HEK293 (cell line): Measurements from ENCODE around the gene NFATC1.

Experiments
- CTCF ChIA-PET: fragments of 350-600 bp; formaldehyde crosslinking; extraction: SDS; loops from one replicate; lab custom pipeline; 2021; ENCODE audit warnings: antibody characterized with exemption; lab: Yijun Ruan, JAX
- POLR2A ChIA-PET: fragments of 300-600 bp; formaldehyde crosslinking; extraction: SDS; loops from one replicate; lab custom pipeline; 2020; ENCODE audit warnings: antibody characterized with exemption, inconsistent platforms; lab: Yijun Ruan, JAX
- H3K27ac ChIP-seq: fragments of 200-500 bp; sonication (Bioruptor generic); 2 replicates; pipeline ENCODE4 v1.5.1; 2014; ENCODE audit warnings: low read depth, low read length, control low read depth, inconsistent platforms; ENCODE audit errors: extremely low read depth
- H3K36me3 ChIP-seq, 2 experiments: fragments of 200-500 bp in 1 of 2; sonication (Bioruptor generic) in 1 of 2; 1 replicate in 1 of 2; 2 replicates in 1 of 2; pipeline ENCODE4 v1.5.1; 2014 to 2017; ENCODE audit warnings: inconsistent platforms in 2 of 2, low read length in 2 of 2; ENCODE audit not compliant: control insufficient read depth in 2 of 2, insufficient read depth in 1 of 2
- H3K4me1 ChIP-seq: fragments of 200-500 bp; sonication (Bioruptor generic); 2 replicates; pipeline ENCODE4 v1.5.1; 2014; ENCODE audit warnings: mild to moderate bottlenecking, low read length, inconsistent platforms; ENCODE audit not compliant: control insufficient read depth, insufficient read depth
- H3K4me3 ChIP-seq: 2 replicates; pipeline ENCODE4 v1.5.1; 2011; ENCODE audit warnings: low read depth, mild to moderate bottlenecking, control low read depth, low read length, moderate library complexity
- H3K9me3 ChIP-seq: fragments of 200-500 bp; sonication (Bioruptor generic); 2 replicates; pipeline ENCODE4 v1.5.1; 2014; ENCODE audit warnings: low read depth, low read length, inconsistent platforms; ENCODE audit not compliant: control insufficient read depth, insufficient read depth
- GLI2 ChIP-seq: fragments of 450-650 bp; formaldehyde crosslinking; IDR thresholded peaks from 2 replicates; pipeline ENCODE4; 2017; ENCODE audit warnings: missing biosample characterization, missing genetic modification characterization, low read depth, borderline replicate concordance
- KLF1 ChIP-seq: fragments of 450-650 bp; formaldehyde crosslinking; IDR thresholded peaks from 2 replicates; pipeline ENCODE4 v1.5.1; 2016; ENCODE audit warnings: missing biosample characterization, missing genetic modification characterization
- ZBTB48 ChIP-seq: fragments of 450-650 bp; formaldehyde crosslinking; IDR thresholded peaks from 2 replicates; pipeline ENCODE4 v1.5.1; 2016; ENCODE audit warnings: missing biosample characterization, missing genetic modification characterization
- ZBTB7A ChIP-seq: fragments of 450-650 bp; formaldehyde crosslinking; IDR thresholded peaks from 2 replicates; pipeline ENCODE4 v1.5.1; 2016; ENCODE audit warnings: low read depth, missing biosample characterization, missing genetic modification characterization
- ZBTB8A ChIP-seq: fragments of 450-650 bp; formaldehyde crosslinking; IDR thresholded peaks from 2 replicates; pipeline ENCODE4 v1.5.1; 2016; ENCODE audit warnings: missing biosample characterization, missing genetic modification characterization
- ZFP37 ChIP-seq: fragments of 450-650 bp; formaldehyde crosslinking; IDR thresholded peaks from 2 replicates; pipeline ENCODE4 v1.5.1; 2016; ENCODE audit warnings: missing biosample characterization, missing genetic modification characterization
- ZNF10 ChIP-seq: fragments of 450-650 bp; formaldehyde crosslinking; IDR thresholded peaks from 2 replicates; pipeline ENCODE4 v1.5.1; 2017; ENCODE audit warnings: missing biosample characterization, missing genetic modification characterization
- ZNF223 ChIP-seq: fragments of 450-650 bp; formaldehyde crosslinking; IDR thresholded peaks from 2 replicates; pipeline ENCODE4 v1.5.1; 2016; ENCODE audit warnings: missing biosample characterization, missing genetic modification characterization
- ZNF24 ChIP-seq: fragments of 450-650 bp; formaldehyde crosslinking; IDR thresholded peaks from 2 replicates; pipeline ENCODE4 v1.5.1; 2016; ENCODE audit warnings: missing biosample characterization, missing genetic modification characterization
- ZNF26 ChIP-seq: fragments of 450-650 bp; formaldehyde crosslinking; IDR thresholded peaks from 2 replicates; pipeline ENCODE4 v1.5.1; 2016; ENCODE audit warnings: missing biosample characterization, missing genetic modification characterization
- ZNF292 ChIP-seq: fragments of 450-650 bp; formaldehyde crosslinking; IDR thresholded peaks from 2 replicates; pipeline ENCODE4 v1.5.1; 2016; ENCODE audit warnings: low read depth, missing biosample characterization, missing genetic modification characterization, borderline replicate concordance
- ZNF426 ChIP-seq: fragments of 450-650 bp; formaldehyde crosslinking; IDR thresholded peaks from 2 replicates; pipeline ENCODE4 v1.5.1; 2017; ENCODE audit warnings: missing biosample characterization, missing genetic modification characterization, mild to moderate bottlenecking, inconsistent platforms, moderate library complexity
- ZNF530 ChIP-seq: fragments of 450-650 bp; formaldehyde crosslinking; IDR thresholded peaks from 2 replicates; pipeline ENCODE4 v1.5.1; 2016; ENCODE audit warnings: low read depth, missing biosample characterization, missing genetic modification characterization
- ZNF548 ChIP-seq: fragments of 450-650 bp; formaldehyde crosslinking; IDR thresholded peaks from 2 replicates; pipeline ENCODE4 v1.5.1; 2016; ENCODE audit warnings: missing biosample characterization, missing genetic modification characterization
- ZNF596 ChIP-seq: fragments of 450-650 bp; IDR thresholded peaks from 2 replicates; pipeline ENCODE4 v1.5.0; 2018; ENCODE audit warnings: missing biosample characterization, mild to moderate bottlenecking, missing genetic modification characterization, moderate library complexity
- ZNF658 ChIP-seq: fragments of 450-650 bp; formaldehyde crosslinking; IDR thresholded peaks from 2 replicates; pipeline ENCODE4; 2016; ENCODE audit warnings: missing biosample characterization, missing genetic modification characterization
- ZNF664 ChIP-seq: fragments of 450-650 bp; formaldehyde crosslinking; IDR thresholded peaks from 2 replicates; pipeline ENCODE4 v1.5.1; 2016; ENCODE audit warnings: missing biosample characterization, missing genetic modification characterization
- ZNF677 ChIP-seq: fragments of 450-650 bp; IDR thresholded peaks from 2 replicates; pipeline ENCODE4 v1.5.0; 2018; ENCODE audit warnings: missing biosample characterization, mild to moderate bottlenecking, missing genetic modification characterization, moderate library complexity
- ZNF777 ChIP-seq: fragments of 450-650 bp; formaldehyde crosslinking; IDR thresholded peaks from 2 replicates; pipeline ENCODE4 v1.5.1; 2017; ENCODE audit warnings: missing biosample characterization, missing genetic modification characterization, borderline replicate concordance
- ZNF785 ChIP-seq: fragments of 450-650 bp; formaldehyde crosslinking; IDR thresholded peaks from 2 replicates; pipeline ENCODE4 v1.5.1; 2016; ENCODE audit warnings: missing biosample characterization, missing genetic modification characterization
- ZSCAN30 ChIP-seq: fragments of 450-650 bp; IDR thresholded peaks from 2 replicates; pipeline ENCODE4 v1.5.1; 2018; ENCODE audit warnings: missing biosample characterization, mild to moderate bottlenecking, missing genetic modification characterization, moderate library complexity
- TF ChIP-seq, protein P1 (sequence below): fragments of 450-650 bp; formaldehyde crosslinking; IDR thresholded peaks from 2 replicates; pipeline ENCODE4 v1.5.1; 2016; ENCODE audit warnings: missing biosample characterization, missing genetic modification characterization, borderline replicate concordance

The NFATC1 gene

GRCh38 chr18:79365701-79366100 is 30.0 kb upstream of the NFATC1 start:
- ChIA-PET POLR2A (no interaction called here), CTCF (interaction anchor here (0.5 to 0.7 kb wide), 2 partner anchors 23 to 296 kb away, joined by 3 to 4 read pairs; partner anchors contain the start of gene ATP9B)
- TF ChIP-seq ZNF658 (no peak), ZNF596 (tag by site-specific recombination) (no peak), ZFP37 (tag by site-specific recombination) (no peak), ZNF530 (no peak), ZNF548 (tag by site-specific recombination) (no peak), ZNF26 (no peak), GLI2 (no peak), ZBTB48 (no peak), ZBTB7A (tag by site-specific recombination) (no peak)
- H3K9me3 ChIP-seq = no peaks in the 10 kb centered on the region
- H3K4me3 ChIP-seq = no peak overlapping the region
- no peaks in the 10 kb centered on the region for H3K4me1 ChIP-seq
- H3K27ac ChIP-seq = no peak overlapping the region
- H3K36me3 ChIP-seq = peaks cover 0 to 9% of the 10 kb centered on the region in 2 experiments; a peak in 1 of 3 replicates

DNA sequence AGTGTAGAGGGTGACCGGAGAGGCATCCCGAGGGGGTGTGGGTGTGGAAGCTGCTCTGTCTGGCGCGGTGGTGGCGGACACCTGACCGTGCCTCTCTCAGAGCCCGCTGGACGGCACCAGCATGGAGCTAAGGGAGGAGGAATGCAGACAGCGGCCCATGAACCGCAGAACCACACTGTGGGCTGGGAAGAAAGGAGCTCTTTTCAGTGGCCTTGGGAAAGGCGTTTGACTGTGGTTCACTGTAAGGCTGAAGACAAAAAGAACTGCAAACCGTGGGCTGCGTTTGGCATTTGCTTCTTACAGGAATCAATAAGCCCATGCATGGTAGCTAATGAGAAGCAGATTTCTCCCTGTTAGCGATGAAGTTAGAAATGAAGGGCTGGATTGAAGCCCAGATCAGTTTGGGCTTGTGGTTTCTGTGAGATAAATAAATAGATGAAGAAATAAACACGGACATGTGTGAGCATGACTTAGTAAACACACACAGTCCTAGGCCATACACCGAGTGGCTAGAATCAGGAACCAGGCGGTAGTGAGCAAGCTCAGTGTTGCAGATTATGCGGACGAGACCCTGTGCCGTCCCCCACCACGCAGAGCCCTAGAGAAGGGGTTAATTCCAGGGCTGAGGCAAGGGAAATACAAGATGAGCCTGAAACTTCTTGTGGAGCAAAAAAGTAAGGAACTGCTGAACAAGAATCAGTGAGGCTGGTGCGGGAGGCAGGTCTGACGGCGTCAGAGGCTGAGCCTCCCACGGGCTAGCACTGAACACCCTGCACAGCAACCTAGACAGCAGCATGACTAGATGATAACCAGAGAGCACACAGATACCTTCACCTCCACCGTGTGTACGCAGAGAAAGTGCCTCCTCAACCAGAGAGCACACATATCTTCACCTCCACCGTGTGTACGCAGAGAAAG is 29.3 kb upstream of the NFATC1 start:
- TF ChIP-seq ZNF664 (tag by site-specific recombination) (no peak), ZNF292 (tag by site-specific recombination) (no peak), ZSCAN30 (tag by site-specific recombination) (no peak), ZNF426 (no peak), ZBTB8A (tag by site-specific recombination) (no peak), ZNF677 (no peak), ZNF223 (tag by site-specific recombination) (no peak)
- Histone ChIP-seq H3K4me3 (no peak overlapping the region), H3K36me3 (peaks cover 0 to 3% of the 10 kb centered on the region in 2 experiments; a peak in 1 of 3 replicates), H3K27ac (no peak overlapping the region), H3K9me3 (no peaks in the 10 kb centered on the region), H3K4me1 (no peaks in the 10 kb centered on the region)
- ChIA-PET POLR2A (no interaction called here), CTCF (interaction anchor here (0.5 kb wide), 1 partner anchor 22 kb away, joined by 3 read pairs; no protein-coding TSS in a partner anchor)

GRCh38 chr18:79367480-79367879 is 28.2 kb upstream of the NFATC1 start:
- H3K27ac ChIP-seq = no peak overlapping the region
- CTCF ChIA-PET = interaction anchor here (1.2 kb wide), 1 partner anchor 13 kb away, joined by 5 read pairs; no protein-coding TSS in a partner anchor
- H3K4me3 ChIP-seq = no peak overlapping the region
- H3K9me3 ChIP-seq = no peaks in the 10 kb centered on the region
- TF ChIP-seq ZNF24 (tag by site-specific recombination) (no peak), ZNF10 (tag by site-specific recombination) (no peak), KLF1 (tag by site-specific recombination) (no peak), ZNF785 (tag by site-specific recombination) (no peak), ZNF777 (no peak)
- TF ChIP-seq, protein P1, sequence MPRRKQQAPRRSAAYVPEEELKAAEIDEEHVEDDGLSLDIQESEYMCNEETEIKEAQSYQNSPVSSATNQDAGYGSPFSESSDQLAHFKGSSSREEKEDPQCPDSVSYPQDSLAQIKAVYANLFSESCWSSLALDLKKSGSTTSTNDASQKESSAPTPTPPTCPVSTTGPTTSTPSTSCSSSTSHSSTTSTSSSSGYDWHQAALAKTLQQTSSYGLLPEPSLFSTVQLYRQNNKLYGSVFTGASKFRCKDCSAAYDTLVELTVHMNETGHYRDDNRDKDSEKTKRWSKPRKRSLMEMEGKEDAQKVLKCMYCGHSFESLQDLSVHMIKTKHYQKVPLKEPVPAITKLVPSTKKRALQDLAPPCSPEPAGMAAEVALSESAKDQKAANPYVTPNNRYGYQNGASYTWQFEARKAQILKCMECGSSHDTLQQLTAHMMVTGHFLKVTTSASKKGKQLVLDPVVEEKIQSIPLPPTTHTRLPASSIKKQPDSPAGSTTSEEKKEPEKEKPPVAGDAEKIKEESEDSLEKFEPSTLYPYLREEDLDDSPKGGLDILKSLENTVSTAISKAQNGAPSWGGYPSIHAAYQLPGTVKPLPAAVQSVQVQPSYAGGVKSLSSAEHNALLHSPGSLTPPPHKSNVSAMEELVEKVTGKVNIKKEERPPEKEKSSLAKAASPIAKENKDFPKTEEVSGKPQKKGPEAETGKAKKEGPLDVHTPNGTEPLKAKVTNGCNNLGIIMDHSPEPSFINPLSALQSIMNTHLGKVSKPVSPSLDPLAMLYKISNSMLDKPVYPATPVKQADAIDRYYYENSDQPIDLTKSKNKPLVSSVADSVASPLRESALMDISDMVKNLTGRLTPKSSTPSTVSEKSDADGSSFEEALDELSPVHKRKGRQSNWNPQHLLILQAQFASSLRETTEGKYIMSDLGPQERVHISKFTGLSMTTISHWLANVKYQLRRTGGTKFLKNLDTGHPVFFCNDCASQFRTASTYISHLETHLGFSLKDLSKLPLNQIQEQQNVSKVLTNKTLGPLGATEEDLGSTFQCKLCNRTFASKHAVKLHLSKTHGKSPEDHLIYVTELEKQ (tag by site-specific recombination) = no peak
- TF ChIP-seq, all 188 proteins: peak for 0
- POLR2A ChIA-PET = no interaction called here
- no peaks in the 10 kb centered on the region for H3K4me1 ChIP-seq
- H3K36me3 ChIP-seq = no peaks in the 10 kb centered on the region
